Stimulated activated memory B cell treated with anti-CD40 and anti-IgM and Interleukin-4, amounts not matched to agents 10 μg/mL and 1 μg/mL and 100 μg/mL, for 72 hours (primary cell): Measurements from ENCODE around the gene PLD2.

ENCODE experiments used
- ATAC-seq: fragments of 150-1000 bp; cut with Tn5 transposase; 2 replicates; pipeline ENCODE4 v1.10.0; 2021
- H3K27ac Mint-ChIP-seq: one replicate; pipeline ENCODE4 v1.8.0; 2022; ENCODE audit warnings: mild to moderate bottlenecking, mixed read lengths
- H3K27me3 Mint-ChIP-seq: one replicate; pipeline ENCODE4 v1.8.0; 2022; ENCODE audit warnings: mixed read lengths
- H3K36me3 Mint-ChIP-seq: one replicate; pipeline ENCODE4 v1.8.0; 2022; ENCODE audit warnings: mixed read lengths
- H3K4me1 Mint-ChIP-seq: one replicate; pipeline ENCODE4 v1.8.0; 2022; ENCODE audit warnings: mixed read lengths
- H3K4me3 Mint-ChIP-seq: one replicate; pipeline ENCODE4 v1.8.0; 2022; ENCODE audit warnings: mild to moderate bottlenecking, moderate library complexity, mixed read lengths
- H3K9me3 Mint-ChIP-seq: one replicate; pipeline ENCODE4 v1.8.0; 2022; ENCODE audit warnings: mixed read lengths

The PLD2 gene

DNA sequence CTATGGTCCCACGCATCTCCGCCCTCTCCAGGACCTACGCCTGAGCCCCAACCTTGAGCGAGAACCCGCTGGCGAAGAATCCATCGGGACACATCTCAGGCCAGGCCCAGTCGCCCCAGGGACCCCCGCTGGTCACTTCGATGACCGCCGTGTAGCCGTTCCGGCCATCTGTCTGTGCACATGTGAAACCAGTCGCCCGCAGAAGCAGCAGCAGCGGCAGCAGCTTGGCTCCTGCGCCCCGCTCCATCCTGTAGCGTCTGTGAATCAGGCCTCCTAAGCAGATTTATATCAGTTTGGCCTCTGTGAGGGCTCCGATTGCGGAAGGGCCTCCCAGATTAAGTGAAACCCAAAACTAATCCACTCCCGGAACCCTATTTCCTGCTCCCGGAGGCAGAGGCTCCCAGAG lies 20.8 kb upstream of the PLD2 start, which contains the start of gene VMO1:
TSS of gene VMO1 (minus strand) at position 259 of the 406 bp plus-strand sequence. CDS start at position 247, 12 bp downstream.
- peaks cover 41% of the 10 kb centered on the region for H3K4me1 Mint-ChIP-seq
- no peaks in the 10 kb centered on the region for H3K9me3 Mint-ChIP-seq
- H3K4me3 Mint-ChIP-seq = no peak within 1 kb of the TSS
- H3K27me3 Mint-ChIP-seq = peaks cover 74% of the 10 kb centered on the region
- ATAC-seq = no peak
- no peaks in the 10 kb centered on the region for H3K36me3 Mint-ChIP-seq
- H3K27ac Mint-ChIP-seq = no peak within 1 kb of the TSS

- no peak for ATAC-seq
- no peak overlapping the region for H3K27ac Mint-ChIP-seq
- peaks cover 74% of the 10 kb centered on the region for H3K27me3 Mint-ChIP-seq
- no peaks in the 10 kb centered on the region for H3K9me3 Mint-ChIP-seq
- H3K4me1 Mint-ChIP-seq = peaks cover 42% of the 10 kb centered on the region
- H3K4me3 Mint-ChIP-seq = no peak overlapping the region
- H3K36me3 Mint-ChIP-seq = no peaks in the 10 kb centered on the region
Observed at GRCh38 chr17:4786516-4786915, 20.4 kb upstream of the PLD2 start.

DNA sequence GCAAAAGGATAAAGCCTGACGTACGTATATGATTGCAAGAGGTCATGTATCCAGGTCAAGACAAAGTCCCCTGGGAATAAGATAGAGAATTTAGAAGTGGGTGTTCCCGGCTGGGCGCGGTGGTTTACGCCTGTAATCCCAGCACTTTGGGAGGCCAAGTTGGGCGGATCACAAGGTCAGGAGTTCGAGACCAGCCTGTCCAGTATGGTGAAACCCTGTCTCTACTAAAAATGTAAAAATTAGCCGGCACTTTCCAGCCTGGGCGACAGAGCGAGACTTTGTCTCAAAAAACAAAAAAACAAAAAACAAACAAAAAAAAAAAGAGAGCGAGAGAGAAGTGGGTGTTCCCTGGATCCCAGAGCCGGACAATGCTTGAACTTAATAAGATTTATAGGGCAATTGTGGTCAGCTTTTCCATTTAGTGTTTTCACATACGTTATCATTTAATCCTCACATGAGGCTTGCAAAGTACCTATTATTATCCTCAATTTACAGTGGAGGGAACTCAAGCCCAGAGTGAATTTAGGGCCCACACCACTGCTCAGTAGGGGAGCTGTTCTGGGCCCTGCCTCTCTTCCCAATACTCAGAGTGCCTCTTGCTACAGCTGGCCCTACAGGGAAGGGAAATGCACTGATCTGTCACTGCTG lies 18.7 kb upstream of the PLD2 start:
- H3K27ac Mint-ChIP-seq = no peak overlapping the region
- H3K4me3 Mint-ChIP-seq = peak overlapping the region; percentile 58
- peaks cover 42% of the 10 kb centered on the region for H3K4me1 Mint-ChIP-seq
- peaks cover 66% of the 10 kb centered on the region for H3K27me3 Mint-ChIP-seq
- no peaks in the 10 kb centered on the region for H3K36me3 Mint-ChIP-seq
- H3K9me3 Mint-ChIP-seq = no peaks in the 10 kb centered on the region
- no peak for ATAC-seq

DNA sequence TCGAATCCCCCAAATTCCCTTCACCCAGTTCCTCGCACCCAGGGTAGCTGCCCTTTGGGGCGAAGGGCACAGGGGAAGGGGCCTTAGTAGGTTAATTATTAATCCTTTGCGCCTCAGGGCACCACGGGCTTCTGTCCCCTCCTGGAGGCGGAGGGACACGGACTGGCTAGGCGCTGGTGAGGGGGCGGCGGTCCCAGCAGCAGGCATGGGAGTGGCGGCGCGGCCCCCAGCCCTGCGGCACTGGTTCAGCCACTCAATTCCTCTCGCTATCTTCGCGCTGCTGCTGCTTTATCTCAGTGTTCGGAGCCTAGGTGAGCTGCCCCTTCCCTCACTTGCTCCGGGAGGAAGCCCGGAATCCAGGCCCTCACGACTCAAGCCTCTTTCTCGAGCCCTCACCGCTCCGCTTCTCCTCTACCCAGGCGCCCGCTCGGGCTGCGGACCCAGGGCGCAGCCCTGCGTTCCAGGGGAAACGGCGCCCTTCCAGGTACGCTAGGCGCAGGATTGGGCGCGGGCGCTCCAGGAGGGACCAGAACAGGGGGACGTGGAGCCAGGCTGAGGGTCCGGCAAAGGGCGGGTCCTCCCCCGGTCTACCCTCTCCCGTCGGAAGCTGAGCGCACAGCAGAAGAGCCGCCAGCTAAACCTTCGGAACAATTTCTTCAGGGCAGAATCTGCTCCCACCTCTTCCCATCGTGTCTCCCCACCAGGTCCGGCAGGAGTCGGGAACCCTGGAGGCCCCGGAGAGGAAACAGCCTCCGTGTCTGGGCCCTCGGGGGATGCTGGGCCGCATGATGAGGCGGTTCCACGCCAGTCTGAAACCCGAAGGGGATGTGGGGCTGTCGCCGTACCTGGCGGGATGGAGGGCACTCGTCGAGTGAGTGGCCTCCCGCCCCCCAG lies 17.9 kb upstream of the PLD2 start, which contains the start of gene GLTPD2:
TSS of gene GLTPD2 (plus strand) at position 158 of the 894 bp plus-strand sequence. CDS start at position 206, 48 bp downstream.
- Mint-ChIP-seq H3K27ac (peak within 1 kb of the TSS; percentile 77), H3K4me1 (peaks cover 42% of the 10 kb centered on the region), H3K9me3 (no peaks in the 10 kb centered on the region), H3K36me3 (no peaks in the 10 kb centered on the region), H3K4me3 (peak within 1 kb of the TSS; percentile 94), H3K27me3 (peaks cover 66% of the 10 kb centered on the region)
- no peak for ATAC-seq

DNA sequence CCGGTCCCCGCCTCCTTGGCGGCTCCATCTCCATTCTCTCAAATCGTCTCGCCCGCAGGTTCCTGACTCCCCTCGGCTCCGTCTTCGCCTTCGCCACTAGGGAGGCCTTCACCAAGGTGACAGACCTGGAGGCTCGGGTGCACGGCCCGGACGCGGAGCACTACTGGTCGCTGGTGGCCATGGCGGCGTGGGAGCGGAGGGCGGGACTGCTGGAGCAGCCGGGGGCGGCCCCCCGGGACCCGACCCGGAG lies 17.3 kb upstream of the PLD2 start:
- peak overlapping the region; percentile 77 for H3K27ac Mint-ChIP-seq
- no peaks in the 10 kb centered on the region for H3K36me3 Mint-ChIP-seq
- H3K9me3 Mint-ChIP-seq = no peaks in the 10 kb centered on the region
- peaks cover 61% of the 10 kb centered on the region for H3K27me3 Mint-ChIP-seq
- H3K4me1 Mint-ChIP-seq = peaks cover 42% of the 10 kb centered on the region
- peak overlapping the region; percentile 94 for H3K4me3 Mint-ChIP-seq
- no peak for ATAC-seq

DNA sequence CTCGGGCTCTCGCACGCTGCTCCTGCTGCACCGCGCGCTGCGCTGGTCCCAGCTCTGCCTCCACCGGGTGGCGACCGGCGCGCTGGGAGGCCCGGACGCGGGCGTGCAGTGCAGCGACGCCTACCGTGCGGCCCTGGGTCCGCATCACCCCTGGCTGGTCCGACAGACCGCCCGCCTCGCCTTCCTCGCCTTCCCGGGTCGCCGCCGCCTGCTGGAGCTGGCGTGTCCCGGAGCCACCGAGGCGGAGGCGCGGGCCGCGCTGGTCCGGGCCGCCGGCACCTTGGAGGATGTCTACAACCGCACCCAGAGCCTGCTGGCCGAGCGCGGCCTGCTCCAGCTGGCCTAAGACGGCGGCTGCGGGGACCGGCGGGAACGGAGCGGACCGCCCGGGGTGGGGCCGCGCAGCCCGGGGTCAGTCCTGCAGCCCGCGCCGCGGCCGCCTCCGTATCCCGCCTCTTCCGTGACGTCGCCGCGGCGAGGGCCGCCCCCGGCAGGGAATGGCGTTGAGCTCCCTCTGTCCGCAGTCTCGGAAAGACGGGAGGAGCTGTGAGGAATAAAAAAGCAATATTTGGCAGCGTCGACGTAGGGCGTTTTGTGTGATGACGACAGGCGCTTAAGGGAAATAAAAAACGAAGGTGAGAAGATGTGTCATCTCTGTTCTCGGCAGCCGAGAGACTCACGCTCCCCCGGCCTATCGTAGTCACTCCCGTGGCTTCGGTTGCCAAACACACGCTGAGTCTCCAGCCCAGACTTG lies 16.8 kb upstream of the PLD2 start:
- Mint-ChIP-seq H3K4me1 (peaks cover 41% of the 10 kb centered on the region), H3K27me3 (peaks cover 59% of the 10 kb centered on the region), H3K9me3 (no peaks in the 10 kb centered on the region), H3K27ac (peak overlapping the region; percentile 77), H3K36me3 (no peaks in the 10 kb centered on the region), H3K4me3 (peak overlapping the region; percentile 94)
- ATAC-seq = peak; percentile 97

GRCh38 chr17:4790705-4791088 lies 16.3 kb upstream of the PLD2 start:
- no peaks in the 10 kb centered on the region for H3K36me3 Mint-ChIP-seq
- no peak for ATAC-seq
- peak overlapping the region; percentile 77 for H3K27ac Mint-ChIP-seq
- peaks cover 53% of the 10 kb centered on the region for H3K27me3 Mint-ChIP-seq
- peak overlapping the region; percentile 94 for H3K4me3 Mint-ChIP-seq
- peaks cover 35% of the 10 kb centered on the region for H3K4me1 Mint-ChIP-seq
- H3K9me3 Mint-ChIP-seq = no peaks in the 10 kb centered on the region

GRCh38 chr17:4795168-4795567 lies 11.8 kb upstream of the PLD2 start:
- H3K27ac Mint-ChIP-seq = peak overlapping the region; percentile 97
- H3K36me3 Mint-ChIP-seq = peaks cover 21% of the 10 kb centered on the region
- ATAC-seq = no peak
- no peaks in the 10 kb centered on the region for H3K9me3 Mint-ChIP-seq
- peaks cover 22% of the 10 kb centered on the region for H3K4me1 Mint-ChIP-seq
- H3K4me3 Mint-ChIP-seq = peak overlapping the region; percentile 100
- peaks cover 12% of the 10 kb centered on the region for H3K27me3 Mint-ChIP-seq

DNA sequence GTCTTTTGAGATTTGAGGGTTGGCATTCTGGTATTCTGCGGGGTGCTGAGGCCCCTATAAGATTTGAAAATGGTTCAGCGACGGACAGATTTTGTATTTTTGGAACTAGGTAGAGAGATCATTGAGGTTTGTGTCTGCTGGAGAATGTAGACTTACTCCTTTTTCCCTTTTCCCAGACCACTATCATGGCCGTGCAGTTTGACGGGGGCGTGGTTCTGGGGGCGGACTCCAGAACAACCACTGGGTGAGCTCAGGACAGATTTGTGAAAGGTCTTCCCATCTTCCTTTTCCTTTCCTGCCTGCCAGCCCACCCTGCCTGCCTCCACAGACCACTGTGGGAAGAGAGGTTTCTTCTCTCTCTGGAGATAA lies 10.4 kb upstream of the PLD2 start:
- Mint-ChIP-seq H3K4me3 (peak overlapping the region; percentile 100), H3K27me3 (peaks cover 12% of the 10 kb centered on the region), H3K4me1 (peaks cover 28% of the 10 kb centered on the region), H3K27ac (peak overlapping the region; percentile 97), H3K9me3 (no peaks in the 10 kb centered on the region), H3K36me3 (peaks cover 33% of the 10 kb centered on the region)
- no peak for ATAC-seq

DNA sequence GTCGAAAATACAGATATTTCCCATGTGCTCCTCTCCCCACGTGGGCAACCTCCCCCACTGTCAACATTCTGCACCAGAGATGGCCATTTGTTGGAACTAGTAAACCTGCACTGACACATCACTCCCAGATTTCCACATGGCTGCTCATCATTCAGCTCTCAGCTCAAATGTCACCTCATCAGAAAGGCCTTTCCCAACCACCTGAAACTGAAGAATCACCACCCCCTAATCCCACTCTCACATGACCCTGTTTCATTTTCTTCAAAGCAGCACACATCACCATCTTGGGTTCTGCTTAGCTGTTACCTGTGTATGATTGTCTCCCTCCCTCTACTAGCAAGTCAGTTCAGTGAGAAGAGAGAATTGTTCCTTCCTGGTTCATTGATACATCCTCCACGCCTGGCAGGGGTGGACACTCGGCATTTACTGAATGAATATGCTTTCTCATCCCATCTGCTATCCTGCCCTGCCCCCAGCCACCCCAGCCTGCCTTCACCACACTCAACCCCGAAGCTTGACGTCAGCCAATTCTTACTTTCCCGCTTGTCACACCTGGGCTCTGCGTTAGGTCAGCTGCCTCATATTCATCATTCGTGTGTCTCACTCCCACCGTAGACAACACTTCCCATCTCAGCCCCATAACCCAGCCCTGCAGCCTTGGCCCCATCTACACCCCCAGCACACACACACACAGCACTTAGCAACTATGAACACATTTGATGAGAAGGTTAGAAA lies 6.3 kb upstream of the PLD2 start:
- ATAC-seq = peak; percentile 69
- Mint-ChIP-seq H3K27ac (peak overlapping the region; percentile 51), H3K27me3 (no peaks in the 10 kb centered on the region), H3K4me3 (no peak overlapping the region), H3K4me1 (peaks cover 28% of the 10 kb centered on the region), H3K36me3 (peaks cover 33% of the 10 kb centered on the region), H3K9me3 (no peaks in the 10 kb centered on the region)

GRCh38 chr17:4802228-4802627 lies 4.7 kb upstream of the PLD2 start, which contains the start of gene C17orf114:
Gene C17orf114, minus strand, starts transcription at chr17:4802328.
- H3K4me3 Mint-ChIP-seq = no peak within 1 kb of the TSS
- peaks cover 28% of the 10 kb centered on the region for H3K36me3 Mint-ChIP-seq
- no peak for ATAC-seq
- no peaks in the 10 kb centered on the region for H3K9me3 Mint-ChIP-seq
- no peaks in the 10 kb centered on the region for H3K27me3 Mint-ChIP-seq
- peaks cover 15% of the 10 kb centered on the region for H3K4me1 Mint-ChIP-seq
- peak within 1 kb of the TSS; percentile 51 for H3K27ac Mint-ChIP-seq

GRCh38 chr17:4806456-4806776 lies 536 bp upstream of the PLD2 start:
- no peak for ATAC-seq
- H3K4me1 Mint-ChIP-seq = peaks cover 19% of the 10 kb centered on the region
- H3K27ac Mint-ChIP-seq = peak overlapping the region; percentile 30
- peaks cover 25% of the 10 kb centered on the region for H3K36me3 Mint-ChIP-seq
- no peaks in the 10 kb centered on the region for H3K9me3 Mint-ChIP-seq
- H3K27me3 Mint-ChIP-seq = no peaks in the 10 kb centered on the region
- H3K4me3 Mint-ChIP-seq = peak overlapping the region; percentile 70

- H3K27me3 Mint-ChIP-seq = no peaks in the 10 kb centered on the region
- peaks cover 27% of the 10 kb centered on the region for H3K36me3 Mint-ChIP-seq
- peak overlapping the region; percentile 4 for H3K27ac Mint-ChIP-seq
- no peak for ATAC-seq
- H3K4me1 Mint-ChIP-seq = peaks cover 19% of the 10 kb centered on the region
- no peaks in the 10 kb centered on the region for H3K9me3 Mint-ChIP-seq
- H3K4me3 Mint-ChIP-seq = peak overlapping the region; percentile 81
Observed at GRCh38 chr17:4807605-4808377, 839 bp downstream of the PLD2 start.

- ATAC-seq = no peak
- Mint-ChIP-seq H3K4me3 (peak overlapping the region; percentile 81), H3K4me1 (peaks cover 19% of the 10 kb centered on the region), H3K27ac (peak overlapping the region; percentile 4), H3K27me3 (no peaks in the 10 kb centered on the region), H3K36me3 (peaks cover 27% of the 10 kb centered on the region), H3K9me3 (no peaks in the 10 kb centered on the region)
Observed at GRCh38 chr17:4808378-4808767, 1.4 kb downstream of the PLD2 start.
